Right hindlimb (tissue), 1 donor: ENCODE measurements around the gene COX14.
"Not testable (repeated sequence)": the region's sequence is repeated elsewhere in the genome, so short reads cannot be mapped to it uniquely, and the experiment has no call there.

Experiments
- DNase-seq: peaks from one replicate; pipeline ENCODE4 v3.0.0-alpha.2; 2018

COX14 gene

DNA sequence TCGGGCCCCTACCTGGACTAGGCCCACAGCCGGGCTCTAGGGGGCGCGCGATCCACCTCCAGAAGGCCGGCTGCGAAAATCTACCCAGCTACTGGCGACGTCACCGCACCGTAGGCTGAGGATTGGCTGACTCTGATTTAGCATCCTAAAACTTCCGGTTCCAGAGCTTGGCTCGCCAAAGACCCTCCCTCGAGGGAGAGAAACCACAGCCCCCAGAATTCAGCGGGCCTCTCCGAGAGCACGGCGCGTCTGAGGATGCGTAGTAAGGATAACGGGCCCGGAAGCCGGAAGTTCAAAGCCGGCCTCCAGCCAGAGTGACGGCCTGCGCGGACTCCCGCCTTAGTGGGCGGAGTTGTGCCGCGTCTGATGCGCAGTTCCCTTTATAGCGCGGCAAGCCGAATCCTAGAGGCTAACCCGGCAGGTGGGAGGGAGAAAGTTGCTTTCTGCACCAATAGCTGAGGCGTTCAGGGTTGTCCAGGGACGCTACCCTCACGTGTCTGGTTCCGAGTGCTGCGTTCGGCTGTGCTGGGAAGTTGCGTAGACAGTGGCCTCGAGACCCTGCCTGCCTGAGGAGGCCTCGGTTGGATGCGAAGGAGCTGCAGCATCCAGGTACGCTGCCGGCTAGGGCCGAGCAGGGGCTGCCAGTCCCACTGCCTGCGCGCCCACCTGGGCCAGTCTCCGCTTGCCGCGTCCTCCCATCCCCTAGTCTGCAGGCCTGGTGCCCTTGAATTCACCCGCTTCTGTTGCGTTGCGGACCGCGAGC lies at the start of gene COX14:
TSS of gene COX14 (plus strand) at position 544 of the 763 bp plus-strand sequence. CDS start 7,808 bp downstream, outside the sequence.
- DNase-seq: peak; percentile 100

DNA sequence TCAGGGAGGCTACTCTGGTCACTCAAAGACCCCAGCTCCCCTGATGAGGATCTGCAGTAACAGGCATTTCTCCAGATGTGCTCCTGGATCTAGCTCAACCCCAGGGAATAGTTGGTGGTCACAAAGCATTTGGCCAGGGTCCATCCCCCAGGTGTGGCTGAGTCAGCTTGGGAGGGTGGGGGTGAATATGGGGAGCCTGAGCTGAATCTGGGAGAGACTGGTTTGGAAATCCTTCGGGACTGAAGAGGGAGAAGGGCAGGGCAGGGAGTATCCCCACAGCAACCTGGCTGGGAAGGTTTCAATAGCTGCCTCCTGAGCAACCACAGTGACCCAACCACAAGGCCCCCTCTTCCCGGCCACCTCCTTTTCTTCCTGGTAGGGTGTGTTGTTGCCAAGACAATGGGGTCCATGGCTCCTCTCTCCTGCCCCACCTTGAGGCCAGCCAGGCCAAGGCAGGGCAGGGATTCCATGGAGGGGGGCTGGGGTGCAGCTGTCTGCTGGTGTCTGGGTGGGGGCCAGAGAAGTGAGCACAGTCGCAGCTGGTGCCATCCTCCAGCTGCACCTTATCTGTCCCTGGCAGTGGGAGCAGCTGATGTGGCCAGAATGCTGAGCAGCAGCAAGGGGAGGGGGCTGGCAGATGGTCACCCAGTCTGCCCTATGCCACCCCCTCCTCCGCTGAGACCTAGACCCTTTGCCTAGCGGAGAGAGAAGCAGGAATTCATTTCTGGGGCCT lies 49.1 kb upstream of the COX14 start:
- DNase-seq: peak; percentile 71

DNA sequence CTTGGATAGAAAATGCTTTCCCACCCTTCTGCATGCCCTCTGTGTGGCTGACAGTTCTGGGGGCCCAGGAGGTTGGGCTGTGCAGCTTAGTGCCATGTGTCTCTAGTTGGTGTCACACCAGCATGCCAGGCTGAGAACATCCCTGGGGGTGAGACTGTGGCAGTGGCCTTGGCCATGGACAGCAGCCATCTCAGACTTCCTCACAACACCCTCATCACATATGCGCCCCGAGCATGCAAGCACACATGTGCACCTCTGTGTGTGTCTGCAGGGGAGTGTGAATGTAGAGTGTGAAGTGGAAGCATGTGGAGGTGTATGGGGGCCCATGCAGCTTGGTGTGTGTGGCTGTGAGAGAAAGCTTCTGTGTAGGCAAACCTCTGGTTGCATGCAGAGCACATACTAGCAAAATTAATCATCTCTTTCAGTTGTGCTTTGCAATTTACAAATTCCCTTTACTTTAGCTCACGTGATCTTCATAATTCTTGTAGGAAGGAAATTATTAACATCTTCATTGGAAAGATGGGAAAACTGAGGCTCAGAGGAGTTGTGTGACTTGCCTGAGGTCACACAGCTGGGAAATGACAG lies 46.2 kb upstream of the COX14 start:
- DNase-seq: no peak

DNA sequence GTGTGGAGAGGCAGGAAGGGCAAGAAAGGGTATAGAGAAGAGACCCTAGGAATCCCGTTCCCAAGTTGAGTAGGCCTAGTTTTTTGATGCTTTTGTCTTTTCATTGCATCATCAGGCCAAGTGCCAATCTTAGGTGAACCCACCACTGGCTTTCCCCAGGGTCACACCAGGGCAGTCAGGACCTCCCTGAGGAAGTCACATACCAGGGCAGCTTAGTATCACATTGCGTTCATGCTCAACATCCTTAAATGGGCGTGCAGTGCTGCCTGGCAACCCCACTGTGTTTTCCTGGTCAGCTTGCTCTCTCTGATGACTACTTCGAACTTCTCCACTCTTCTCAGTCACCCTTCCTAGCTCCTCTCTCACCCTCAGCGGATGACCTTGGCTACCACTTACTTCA lies 45.6 kb upstream of the COX14 start:
- DNase-seq: no peak

DNA sequence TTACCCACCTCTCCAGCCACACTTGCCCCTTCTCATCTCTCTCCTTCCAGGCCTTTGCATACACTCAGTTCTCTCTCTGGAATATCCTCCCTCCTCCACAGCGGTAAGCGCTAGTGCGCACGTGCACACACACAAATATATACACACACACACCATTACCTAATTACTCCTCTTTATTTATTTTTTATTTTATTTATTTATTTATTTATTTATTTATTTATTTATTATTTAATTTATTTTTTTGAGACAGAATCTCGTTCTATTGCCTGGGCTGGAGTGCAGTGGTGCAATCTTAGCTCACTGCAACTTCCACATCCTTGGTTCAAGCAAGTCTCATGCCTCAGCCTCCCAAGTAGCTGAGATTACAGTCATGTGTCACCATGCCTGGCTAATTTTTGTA lies 43.0 kb upstream of the COX14 start:
- no peak for DNase-seq

DNA sequence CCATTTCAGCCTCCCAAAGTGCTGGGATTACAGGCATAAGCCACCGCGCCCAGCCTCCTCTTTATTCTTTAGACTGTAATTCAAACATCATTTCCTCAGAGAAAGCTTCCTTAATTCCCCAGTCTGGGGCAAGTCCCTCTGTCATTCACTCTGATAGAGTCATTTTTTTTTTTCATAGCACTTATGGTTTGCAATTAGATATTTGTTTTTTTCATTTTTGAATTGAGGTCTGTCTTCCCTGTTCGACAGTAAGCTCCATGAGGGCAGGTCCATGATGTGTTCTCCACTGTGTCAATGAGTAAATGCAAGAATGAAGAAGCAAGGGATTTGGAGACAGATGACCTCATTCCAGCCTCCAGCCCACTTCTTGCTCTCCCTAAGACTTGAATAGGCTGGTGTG lies 42.5 kb upstream of the COX14 start:
- DNase-seq: no peak

DNA sequence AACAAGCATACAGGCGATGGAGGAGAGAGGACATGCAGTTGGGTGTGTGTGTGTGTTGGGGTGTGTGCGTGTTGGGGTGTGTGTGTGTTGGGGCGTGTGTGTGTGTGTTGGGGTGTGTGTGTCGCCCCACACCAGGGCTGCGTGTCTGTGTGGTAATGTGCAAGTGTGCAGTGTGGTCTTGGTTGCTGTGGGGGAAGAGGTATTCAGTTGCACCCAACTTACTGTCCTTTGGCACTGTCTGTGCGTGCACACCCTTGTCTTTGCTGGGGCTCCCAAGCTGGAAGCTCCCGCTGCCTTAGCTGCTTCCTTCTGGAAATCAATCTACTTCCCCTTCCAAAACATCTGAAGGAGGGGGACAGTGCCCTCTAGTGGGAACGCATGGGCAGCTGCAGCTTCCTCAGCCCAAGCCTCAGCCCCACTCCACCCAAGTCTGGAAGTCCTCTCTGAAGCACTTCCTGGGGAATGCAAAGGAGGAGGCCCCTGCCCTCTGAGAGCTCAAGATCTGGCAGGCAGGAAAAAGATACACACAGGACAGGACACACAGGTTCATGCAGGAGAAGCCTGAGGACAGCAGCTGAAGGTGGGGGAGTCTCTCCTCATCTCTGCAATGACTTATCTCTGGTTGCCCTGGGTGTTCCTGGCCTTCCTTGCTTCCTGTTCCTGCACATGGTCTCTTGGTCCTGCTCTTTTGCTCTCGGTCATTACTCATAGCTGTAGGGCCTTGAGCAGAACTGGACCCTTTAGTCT lies 41.5 kb upstream of the COX14 start:
- peak; percentile 89 for DNase-seq

DNA sequence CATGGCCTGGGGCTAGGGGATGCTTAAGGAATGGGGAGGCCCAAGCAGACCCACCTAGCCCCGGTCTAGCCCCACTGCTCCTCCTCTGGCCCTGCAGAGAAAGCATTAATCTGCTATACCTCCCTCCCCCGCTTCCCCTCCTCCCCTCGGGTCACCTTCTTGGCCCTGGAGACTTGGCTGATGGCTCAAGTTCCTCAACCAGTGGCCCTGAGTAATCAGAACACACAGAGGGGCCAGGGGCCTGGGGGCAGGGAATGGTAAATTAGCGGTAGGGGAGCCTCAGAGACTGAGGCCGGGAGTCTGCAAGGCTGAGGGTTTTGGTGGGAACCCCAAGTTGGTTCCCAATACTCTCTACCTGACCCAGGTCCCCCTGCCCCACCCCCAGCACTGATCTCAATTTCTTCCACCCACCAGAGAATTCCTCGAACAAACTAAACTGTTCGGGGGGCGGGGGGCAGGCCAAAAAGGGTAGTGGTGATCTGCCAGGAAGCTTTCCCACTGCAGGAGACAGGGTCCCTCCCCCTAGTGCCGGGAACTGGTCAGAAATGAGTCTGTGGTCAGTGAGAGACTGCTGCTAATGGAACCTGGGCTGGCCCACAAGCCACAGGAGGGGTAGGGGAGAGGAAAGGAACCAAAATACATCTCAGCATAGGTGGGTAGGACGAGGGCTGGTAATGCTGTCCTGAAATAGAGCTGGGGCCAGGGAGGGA lies 39.7 kb upstream of the COX14 start:
- no peak for DNase-seq

DNA sequence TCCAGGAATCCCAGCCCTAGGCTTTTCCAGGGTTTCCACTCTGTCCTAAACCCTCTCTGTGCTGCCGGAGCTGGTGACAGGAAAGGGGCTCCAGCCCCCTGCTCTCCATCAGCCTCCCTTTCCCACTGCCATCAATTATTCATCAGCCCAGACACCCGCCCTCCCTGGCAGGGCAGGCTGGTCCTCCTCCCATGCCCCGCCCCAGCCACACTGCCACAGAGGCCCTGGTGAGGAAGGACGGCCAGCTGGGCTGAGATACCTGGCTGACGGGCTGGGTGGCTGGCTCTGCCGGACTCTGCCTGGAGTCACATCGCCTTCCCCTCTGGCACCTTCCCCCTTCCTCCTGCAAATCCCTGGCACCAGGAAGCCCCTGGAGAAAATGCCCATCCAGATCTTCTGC lies 38.8 kb upstream of the COX14 start:
- DNase-seq: no peak

DNA sequence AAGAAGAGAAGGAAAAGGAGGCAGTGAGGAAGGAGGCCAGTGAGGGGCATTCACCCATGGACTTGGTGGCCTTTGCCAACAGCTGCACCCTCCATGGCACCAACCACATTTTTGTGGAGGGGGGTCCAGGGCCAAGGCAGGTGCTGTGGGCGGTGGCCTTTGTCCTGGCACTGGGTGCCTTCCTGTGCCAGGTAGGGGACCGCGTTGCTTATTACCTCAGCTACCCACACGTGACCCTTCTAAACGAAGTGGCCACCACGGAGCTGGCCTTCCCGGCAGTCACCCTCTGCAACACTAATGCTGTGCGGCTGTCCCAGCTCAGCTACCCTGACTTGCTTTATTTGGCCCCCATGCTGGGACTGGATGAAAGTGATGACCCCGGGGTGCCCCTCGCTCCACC lies 38.3 kb upstream of the COX14 start:
- DNase-seq: no peak

DNA sequence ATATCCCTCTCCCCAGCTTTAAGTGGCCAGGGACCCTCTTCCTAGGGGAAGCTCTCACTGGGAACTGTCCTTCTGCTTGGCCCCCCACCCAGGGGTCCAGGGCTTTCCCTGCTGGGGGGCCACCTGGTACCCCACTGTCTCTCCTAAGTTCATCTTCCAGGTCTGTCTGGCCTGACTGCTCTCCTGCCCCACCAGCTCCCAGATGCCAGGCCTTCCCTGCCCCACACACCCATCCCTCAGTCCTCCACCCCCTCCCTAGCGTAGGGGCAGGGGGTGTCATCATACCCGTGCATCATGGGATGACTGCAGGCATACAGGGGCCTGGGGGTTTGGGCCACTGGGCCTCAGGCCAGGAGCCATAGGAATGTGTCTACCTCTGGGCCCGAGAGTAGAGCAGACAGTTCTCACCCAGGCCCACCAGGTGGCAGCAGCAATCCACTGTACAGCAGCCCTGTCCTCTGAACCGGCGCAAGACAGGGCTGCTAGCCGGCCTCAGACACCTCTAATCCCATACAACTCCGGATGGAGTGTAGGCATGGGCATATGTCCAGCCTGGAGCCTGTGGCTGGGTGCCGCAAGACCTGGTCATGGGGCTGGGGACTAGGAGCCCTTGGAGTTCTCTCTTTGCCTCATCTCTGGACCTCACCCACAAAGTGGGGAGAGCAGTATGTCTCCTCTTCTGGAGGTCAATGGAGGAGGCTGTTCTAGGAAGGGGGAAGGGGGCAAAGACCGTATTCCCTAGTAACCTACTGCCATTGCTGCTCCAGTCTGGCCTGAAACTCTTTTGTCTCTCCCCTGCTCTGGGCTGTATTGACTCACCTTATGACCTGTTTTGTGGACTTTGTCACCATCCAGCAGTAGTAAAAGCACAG lies 36.9 kb upstream of the COX14 start:
- peak; percentile 89 for DNase-seq

DNA sequence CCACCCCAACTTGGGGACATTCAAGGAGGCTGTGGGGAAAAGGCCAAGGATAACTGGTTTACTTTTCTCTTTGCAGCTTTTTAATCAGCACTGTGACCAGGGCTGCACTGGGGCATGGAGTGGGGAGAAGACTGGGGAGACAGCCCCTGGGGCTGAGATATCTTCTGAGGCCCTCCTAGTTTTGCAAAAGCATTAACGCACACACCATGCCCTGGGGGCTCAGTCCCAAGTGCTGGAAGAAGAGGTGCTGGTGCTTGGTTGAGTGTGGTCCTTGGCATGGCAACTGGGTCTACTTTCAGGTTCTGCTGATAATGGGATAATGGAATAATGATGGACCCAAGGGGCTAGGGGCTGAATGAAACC lies 36.2 kb upstream of the COX14 start:
- no peak for DNase-seq

DNA sequence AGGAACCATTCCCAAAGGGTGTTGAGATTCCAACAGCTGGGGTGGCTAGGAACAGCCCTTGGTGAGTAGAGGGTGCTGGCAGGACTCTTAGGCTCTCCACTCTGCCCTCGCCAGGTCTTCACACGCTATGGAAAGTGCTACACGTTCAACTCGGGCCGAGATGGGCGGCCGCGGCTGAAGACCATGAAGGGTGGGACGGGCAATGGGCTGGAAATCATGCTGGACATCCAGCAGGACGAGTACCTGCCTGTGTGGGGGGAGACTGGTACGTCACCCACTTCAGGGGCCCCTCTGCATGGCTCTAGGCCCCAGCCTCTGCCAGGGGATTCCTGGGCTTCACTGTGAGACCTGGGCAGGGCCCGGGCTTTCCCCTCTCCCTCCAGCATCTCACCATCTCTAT lies 34.9 kb upstream of the COX14 start:
- no peak for DNase-seq

DNA sequence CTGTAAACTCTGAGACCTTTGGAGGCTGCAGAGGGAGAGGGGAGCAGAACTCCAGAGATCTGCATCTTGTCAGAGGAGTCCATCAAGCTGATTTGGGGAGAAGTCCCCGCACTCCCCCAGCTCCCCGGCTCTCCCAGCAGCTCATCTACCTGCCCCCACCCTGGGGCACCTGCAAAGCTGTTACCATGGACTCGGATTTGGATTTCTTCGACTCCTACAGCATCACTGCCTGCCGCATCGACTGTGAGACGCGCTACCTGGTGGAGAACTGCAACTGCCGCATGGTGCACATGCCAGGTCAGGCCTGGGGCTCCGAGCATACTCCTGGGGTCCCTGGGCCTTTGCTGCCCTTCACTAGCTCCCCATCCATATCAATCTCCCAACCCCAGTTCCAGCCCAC lies 33.8 kb upstream of the COX14 start:
- no peak for DNase-seq

DNA sequence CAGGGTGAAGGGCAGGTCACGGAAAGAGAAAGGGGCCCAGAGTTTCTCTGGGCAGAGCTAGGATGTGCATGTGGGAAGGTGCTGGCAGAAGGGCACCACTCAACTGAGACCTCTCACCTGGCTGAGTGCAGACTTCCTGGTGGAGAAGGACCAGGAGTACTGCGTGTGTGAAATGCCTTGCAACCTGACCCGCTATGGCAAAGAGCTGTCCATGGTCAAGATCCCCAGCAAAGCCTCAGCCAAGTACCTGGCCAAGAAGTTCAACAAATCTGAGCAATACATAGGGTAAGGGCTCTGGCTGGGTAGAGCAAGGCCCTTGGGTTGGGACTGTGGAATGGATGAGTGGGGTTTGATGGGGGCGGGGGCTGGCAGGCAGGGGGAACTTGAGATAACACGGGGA lies 32.3 kb upstream of the COX14 start:
- DNase-seq: no peak

DNA sequence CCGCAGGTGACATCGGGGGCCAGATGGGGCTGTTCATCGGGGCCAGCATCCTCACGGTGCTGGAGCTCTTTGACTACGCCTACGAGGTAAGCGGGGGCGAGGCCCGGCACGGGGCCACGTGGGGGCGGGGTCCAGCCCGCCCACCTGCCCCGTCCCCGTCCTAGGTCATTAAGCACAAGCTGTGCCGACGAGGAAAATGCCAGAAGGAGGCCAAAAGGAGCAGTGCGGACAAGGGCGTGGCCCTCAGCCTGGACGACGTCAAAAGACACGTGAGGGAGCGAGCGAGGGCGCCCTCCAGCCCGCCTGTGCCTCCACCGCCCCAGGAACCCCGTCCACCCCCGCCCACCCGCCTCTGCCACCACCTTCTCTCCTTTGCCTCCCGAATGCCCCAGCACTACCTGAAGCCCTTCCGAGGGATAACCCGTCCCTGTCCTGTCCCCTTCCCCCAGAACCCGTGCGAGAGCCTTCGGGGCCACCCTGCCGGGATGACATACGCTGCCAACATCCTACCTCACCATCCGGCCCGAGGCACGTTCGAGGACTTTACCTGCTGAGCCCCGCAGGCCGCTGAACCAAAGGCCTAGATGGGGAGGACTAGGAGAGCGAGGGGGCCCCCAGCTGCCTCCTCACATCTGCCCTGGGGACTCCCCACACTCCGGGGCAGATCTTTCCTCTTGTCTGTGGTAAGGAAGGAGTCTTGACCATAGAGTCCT lies 30.8 kb upstream of the COX14 start:
- DNase-seq: no peak

DNA sequence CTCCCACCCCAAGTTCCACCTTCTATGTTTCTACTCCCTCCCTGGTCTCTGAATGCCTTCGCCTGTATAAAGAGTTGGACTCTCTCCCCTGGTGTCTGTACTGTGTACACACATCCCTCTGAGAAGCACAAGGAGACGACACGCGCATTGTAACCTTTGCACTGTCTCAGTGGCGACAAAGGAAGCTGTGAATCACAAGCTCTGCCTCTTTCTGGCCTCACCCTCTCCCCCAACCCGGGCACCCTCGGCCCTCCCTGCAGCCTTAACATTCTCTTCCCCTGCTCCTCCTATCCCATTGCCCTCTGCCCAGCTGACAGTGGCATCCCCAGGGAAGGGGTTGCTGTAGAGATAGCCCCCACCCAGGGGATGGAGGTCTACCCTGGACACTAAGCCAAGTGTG lies 29.4 kb upstream of the COX14 start:
- DNase-seq: no peak

DNA sequence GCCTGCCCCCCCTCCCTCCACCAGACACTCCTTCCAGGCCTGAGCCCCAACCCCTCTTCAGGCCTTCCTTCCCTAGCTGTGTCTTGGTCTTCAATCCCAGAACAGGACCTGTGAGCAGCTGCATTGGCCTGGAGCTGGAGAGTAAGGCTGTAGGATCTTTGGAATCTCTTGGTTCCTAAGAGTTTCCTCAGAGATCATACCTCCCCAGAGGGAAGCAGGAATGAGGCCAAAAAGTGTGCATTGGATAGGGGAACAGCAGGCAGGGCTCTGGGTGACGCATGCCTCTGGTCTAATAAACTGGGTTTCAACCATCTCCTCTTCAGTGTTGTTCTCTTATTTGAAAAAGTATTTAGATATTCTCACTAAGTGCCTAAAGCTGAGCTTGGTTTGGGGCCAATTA lies 28.7 kb upstream of the COX14 start:
- no peak for DNase-seq

DNA sequence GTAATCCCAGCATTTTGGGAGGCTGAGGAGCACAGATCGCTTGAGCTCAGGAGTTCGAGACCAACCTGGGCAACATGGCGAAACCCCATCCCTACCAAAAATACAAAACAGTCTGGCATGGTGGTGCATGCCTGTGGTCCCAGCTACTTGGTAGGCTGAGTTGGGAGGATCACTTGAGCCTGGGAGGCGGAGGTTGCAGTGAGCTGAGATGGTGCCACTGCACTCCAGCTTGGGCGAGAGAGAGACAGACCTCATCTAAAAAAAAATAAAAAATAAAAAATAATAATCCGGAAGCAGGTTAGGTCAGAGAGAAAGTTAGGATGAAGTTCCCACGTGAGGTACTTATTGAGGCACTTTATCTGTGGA lies 27.6 kb upstream of the COX14 start:
- DNase-seq: not testable (repeated sequence)

DNA sequence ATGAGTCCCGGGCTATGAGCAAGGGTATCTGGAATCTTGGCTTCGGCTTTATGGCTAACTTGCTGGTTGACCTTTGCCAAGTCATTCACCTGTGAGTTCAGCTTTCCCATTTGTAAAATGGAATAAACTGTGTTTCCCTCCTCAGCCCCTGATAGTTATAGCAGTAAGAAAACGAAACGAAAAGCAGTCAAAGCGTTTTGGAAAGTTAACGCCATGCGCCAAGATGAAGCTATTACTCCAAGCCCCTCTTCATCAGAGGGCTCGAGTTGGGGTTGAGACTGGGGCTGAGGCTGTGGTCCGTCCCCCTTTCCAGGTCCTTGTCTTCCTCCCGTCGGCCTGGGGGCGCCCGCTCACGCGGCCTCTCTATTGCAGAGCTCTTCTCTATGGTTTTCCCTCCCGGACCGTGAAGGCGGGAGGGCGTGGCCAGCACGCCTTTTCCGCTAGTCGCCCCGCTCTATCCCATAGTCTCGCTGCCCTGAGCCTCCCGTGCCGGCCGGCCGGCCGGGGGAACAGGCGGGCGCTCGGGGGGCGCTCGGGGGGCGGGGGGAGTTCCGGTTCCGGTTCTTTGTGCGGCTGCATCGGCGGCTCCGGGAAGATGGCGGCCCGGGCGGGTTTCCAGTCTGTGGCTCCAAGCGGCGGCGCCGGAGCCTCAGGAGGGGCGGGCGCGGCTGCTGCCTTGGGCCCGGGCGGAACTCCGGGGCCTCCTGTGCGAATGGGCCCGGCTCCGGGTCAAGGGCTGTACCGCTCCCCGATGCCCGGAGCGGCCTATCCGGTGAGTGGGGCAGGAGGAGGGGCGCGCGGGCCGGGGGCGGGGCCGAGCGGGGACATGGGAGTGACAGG lies 27.0 kb upstream of the COX14 start, which contains the start of gene SMARCD1:
TSS of gene SMARCD1 (plus strand) at position 568 of the 840 bp plus-strand sequence. CDS start at position 596, 28 bp downstream.
- DNase-seq: peak; percentile 96
